Measurements from ENCODE around the gene SWAP70. TPM values are rescaled to one million over a fixed set of nuclear protein-coding genes. Genes with fewer than 3 reads are reported as not detected.
"Not testable (repeated sequence)": the region's sequence is repeated elsewhere in the genome, so short reads cannot be mapped to it uniquely, and the experiment has no call there.

The SWAP70 gene
- total RNA-seq, 1 donor from 2014 or later = 8.4 TPM

- intact Hi-C loops (cut with micrococcal nuclease) = no loop called here
Observed at GRCh38 chr11:9704037-9704436, 40.2 kb downstream of the SWAP70 start.

GRCh38 chr11:9704620-9705019 is 40.7 kb downstream of the SWAP70 start:
- Mint-ChIP-seq H3K27me3 (ENCODE audit: low read depth) (peaks cover 3% of the 10 kb centered on the region), H3K9me3 (no peaks in the 10 kb centered on the region), H3K4me1 (ENCODE audit: low read depth) (peaks cover 14% of the 10 kb centered on the region), H3K27ac (no peak overlapping the region), H3K4me3 (ENCODE audit: low read depth) (no peak overlapping the region), H3K36me3 (ENCODE audit: low read depth) (no peaks in the 10 kb centered on the region)
- intact Hi-C loops (cut with micrococcal nuclease) = no loop called here
- no peak for DNase-seq (ENCODE audit: low spot score)

More at GRCh38 chr11:9704037-9704436, 40.2 kb downstream of the SWAP70 start:
- Mint-ChIP-seq H3K27ac (no peak overlapping the region), H3K27me3 (ENCODE audit: low read depth) (peaks cover 5% of the 10 kb centered on the region), H3K4me1 (ENCODE audit: low read depth) (peaks cover 14% of the 10 kb centered on the region), H3K36me3 (ENCODE audit: low read depth) (no peaks in the 10 kb centered on the region), H3K4me3 (ENCODE audit: low read depth) (no peak overlapping the region), H3K9me3 (no peaks in the 10 kb centered on the region)
- DNase-seq (ENCODE audit: low spot score) = no peak

DNA sequence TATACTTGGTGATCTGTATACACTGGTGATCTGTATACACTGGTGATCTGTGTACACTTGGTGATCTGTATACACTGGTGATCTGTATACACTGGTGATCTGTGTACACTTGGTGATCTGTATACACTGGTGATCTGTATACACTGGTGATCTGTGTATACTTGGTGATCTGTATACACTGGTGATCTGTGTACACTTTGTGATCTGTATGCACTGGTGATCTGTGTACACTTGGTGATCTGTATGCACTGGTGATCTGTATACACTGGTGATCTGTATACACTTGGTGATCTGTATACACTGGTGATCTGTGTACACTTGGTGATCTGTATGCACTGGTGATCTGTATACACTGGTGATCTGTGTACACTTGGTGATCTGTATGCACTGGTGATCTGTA is 41.5 kb downstream of the SWAP70 start:
- H3K27ac Mint-ChIP-seq; H3K4me3 Mint-ChIP-seq (ENCODE audit: low read depth); intact Hi-C loops (cut with micrococcal nuclease); H3K36me3 Mint-ChIP-seq (ENCODE audit: low read depth); DNase-seq (ENCODE audit: low spot score); H3K27me3 Mint-ChIP-seq (ENCODE audit: low read depth); H3K9me3 Mint-ChIP-seq: not testable (repeated sequence)
- H3K4me1 Mint-ChIP-seq (ENCODE audit: low read depth) = peaks cover 14% of the 10 kb centered on the region

DNA sequence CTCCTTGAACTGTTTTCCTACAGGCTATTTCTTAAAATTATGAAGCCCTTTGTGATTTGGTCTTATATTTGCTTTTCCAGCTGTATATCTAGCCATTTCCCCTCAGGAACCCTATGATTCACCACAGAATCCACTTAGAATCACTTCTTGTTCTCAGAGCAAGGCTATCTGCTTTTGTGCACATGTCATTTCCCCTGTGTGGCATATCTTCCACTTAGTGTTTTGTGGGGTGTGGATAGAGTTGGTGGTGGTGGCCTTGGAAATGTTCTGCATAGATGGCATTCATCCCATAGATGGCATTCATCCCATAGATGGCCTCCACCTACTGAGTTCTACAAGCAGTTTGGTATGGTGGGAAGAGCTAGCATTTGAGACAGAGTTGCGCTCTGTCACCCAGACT is 44.7 kb downstream of the SWAP70 start:
- H3K36me3 Mint-ChIP-seq (ENCODE audit: low read depth) = no peaks in the 10 kb centered on the region
- H3K27ac Mint-ChIP-seq = no peak overlapping the region
- peaks cover 3% of the 10 kb centered on the region for H3K27me3 Mint-ChIP-seq (ENCODE audit: low read depth)
- no peaks in the 10 kb centered on the region for H3K9me3 Mint-ChIP-seq
- intact Hi-C loops (cut with micrococcal nuclease) = no loop called here
- no peak for DNase-seq (ENCODE audit: low spot score)
- peaks cover under 1% of the 10 kb centered on the region for H3K4me1 Mint-ChIP-seq (ENCODE audit: low read depth)
- H3K4me3 Mint-ChIP-seq (ENCODE audit: low read depth) = no peak overlapping the region

- Mint-ChIP-seq H3K36me3 (ENCODE audit: low read depth) (peaks cover 5% of the 10 kb centered on the region), H3K27ac (no peak overlapping the region), H3K27me3 (ENCODE audit: low read depth) (peaks cover 3% of the 10 kb centered on the region), H3K4me1 (ENCODE audit: low read depth) (no peaks in the 10 kb centered on the region), H3K9me3 (peaks cover under 1% of the 10 kb centered on the region), H3K4me3 (ENCODE audit: low read depth) (no peak overlapping the region)
- intact Hi-C loops (cut with micrococcal nuclease) = no loop called here
- DNase-seq (ENCODE audit: low spot score) = no peak
Observed at GRCh38 chr11:9710223-9710622, 46.3 kb downstream of the SWAP70 start.

DNA sequence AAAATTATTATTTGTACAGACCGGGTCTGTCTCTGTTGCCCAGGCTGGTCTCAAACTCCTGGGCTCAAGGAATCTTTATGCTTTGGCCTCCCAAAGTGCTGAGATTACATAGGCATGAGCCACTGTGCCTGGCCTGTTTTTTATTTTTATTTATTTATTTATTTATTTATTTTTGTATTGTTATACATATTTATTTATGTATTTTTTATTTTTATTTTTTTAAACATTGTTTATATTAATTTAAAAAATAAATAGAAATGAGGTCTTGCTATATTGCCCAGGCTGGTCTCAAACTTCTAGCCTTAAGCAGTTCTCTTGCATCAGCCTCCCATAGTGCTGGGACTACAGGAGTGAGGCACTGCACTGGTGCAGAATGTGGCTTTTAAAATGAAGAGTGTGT is 47.0 kb downstream of the SWAP70 start:
- Mint-ChIP-seq H3K9me3 (peaks cover 7% of the 10 kb centered on the region), H3K36me3 (ENCODE audit: low read depth) (peaks cover 11% of the 10 kb centered on the region), H3K4me1 (ENCODE audit: low read depth) (no peaks in the 10 kb centered on the region), H3K27me3 (ENCODE audit: low read depth) (peaks cover 3% of the 10 kb centered on the region), H3K4me3 (ENCODE audit: low read depth) (no peak overlapping the region), H3K27ac (no peak overlapping the region)
- DNase-seq (ENCODE audit: low spot score) = no peak
- intact Hi-C loops (cut with micrococcal nuclease) = no loop called here

DNA sequence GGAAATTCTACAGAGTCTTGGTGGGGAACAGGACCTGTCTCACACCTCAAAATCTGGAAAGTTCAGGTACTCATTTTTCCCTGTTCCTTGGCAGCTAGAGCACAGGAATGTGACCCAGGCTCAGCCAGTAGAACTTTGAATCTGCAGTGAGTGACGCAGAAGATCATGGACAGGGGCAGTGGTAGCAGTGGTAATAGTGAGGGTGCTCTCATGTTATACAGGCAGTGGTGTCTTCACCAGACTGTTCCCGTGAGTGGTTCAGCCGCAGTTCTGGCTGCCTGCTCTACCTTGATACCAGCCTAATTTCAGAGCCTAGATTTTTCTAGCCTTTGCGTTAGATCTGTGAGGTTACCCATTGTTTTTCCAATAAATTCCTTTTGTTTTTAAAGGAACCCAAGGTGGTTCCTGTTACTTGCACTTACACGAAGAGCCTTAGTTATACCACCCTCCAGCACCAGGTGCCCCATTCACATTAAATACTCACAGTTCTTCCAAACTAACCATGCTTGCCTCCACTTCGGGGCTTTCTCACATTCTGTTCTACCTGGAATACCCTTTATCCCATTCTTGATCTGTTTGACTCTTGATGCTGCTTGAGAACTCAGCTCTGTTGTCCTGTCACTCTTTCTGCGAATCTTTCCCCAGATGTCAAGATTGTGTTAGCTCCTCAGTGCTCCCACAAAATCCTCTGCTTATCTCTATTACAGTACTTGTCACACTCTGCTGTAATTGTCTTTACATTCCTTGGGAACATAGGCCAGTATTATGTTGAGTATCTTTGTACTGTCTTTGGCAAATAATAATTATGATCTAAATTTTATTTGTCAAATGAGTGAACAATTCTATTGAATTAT is 47.8 kb downstream of the SWAP70 start:
- peaks cover 17% of the 10 kb centered on the region for H3K36me3 Mint-ChIP-seq (ENCODE audit: low read depth)
- H3K9me3 Mint-ChIP-seq = peaks cover 14% of the 10 kb centered on the region
- H3K27me3 Mint-ChIP-seq (ENCODE audit: low read depth) = peaks cover 3% of the 10 kb centered on the region
- H3K4me3 Mint-ChIP-seq (ENCODE audit: low read depth) = no peak overlapping the region
- DNase-seq (ENCODE audit: low spot score) = no peak
- peaks cover 6% of the 10 kb centered on the region for H3K4me1 Mint-ChIP-seq (ENCODE audit: low read depth)
- H3K27ac Mint-ChIP-seq = no peak overlapping the region
- intact Hi-C loops (cut with micrococcal nuclease) = no loop called here

DNA sequence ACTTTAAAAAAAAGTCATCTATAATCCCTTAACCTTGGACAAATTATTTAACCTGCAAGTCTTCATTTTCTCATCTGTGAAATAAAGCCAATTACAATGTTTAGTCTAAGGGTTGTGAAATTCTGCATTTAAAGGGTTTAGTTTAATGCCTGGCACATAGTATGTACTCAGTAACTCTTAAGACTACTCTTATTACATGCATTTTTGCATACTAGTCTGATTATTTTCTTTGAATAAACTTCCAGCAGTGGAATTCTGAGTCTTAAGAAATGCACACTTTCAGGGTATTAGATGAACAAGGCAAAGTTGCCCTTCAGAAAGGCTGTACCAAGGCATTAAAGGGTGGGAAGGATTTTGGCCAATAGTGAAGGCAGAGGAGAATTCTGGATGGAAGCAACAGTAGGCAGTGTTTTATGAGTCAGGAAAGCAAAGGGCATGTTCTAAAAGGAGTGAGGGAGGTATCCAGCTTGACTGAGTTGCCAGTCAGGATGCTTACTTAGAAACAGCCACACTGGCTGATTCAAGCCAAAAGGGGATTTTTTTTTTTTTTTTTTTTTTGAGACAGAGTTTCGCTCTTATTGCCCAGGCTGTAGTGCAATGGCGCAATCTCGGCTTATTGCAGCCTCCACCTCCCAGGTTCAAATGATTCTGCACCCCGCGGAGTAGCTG is 50.5 kb downstream of the SWAP70 start:
- H3K4me3 Mint-ChIP-seq (ENCODE audit: low read depth) = no peak overlapping the region
- H3K36me3 Mint-ChIP-seq (ENCODE audit: low read depth) = peaks cover 18% of the 10 kb centered on the region
- peaks cover 12% of the 10 kb centered on the region for H3K4me1 Mint-ChIP-seq (ENCODE audit: low read depth)
- no peak for DNase-seq (ENCODE audit: low spot score)
- H3K9me3 Mint-ChIP-seq = peaks cover 14% of the 10 kb centered on the region
- intact Hi-C loops (cut with micrococcal nuclease) = no loop called here
- no peaks in the 10 kb centered on the region for H3K27me3 Mint-ChIP-seq (ENCODE audit: low read depth)
- no peak overlapping the region for H3K27ac Mint-ChIP-seq

- no peak overlapping the region for H3K4me3 Mint-ChIP-seq (ENCODE audit: low read depth)
- peaks cover 19% of the 10 kb centered on the region for H3K4me1 Mint-ChIP-seq (ENCODE audit: low read depth)
- H3K27me3 Mint-ChIP-seq (ENCODE audit: low read depth) = no peaks in the 10 kb centered on the region
- no peak for DNase-seq (ENCODE audit: low spot score)
- H3K36me3 Mint-ChIP-seq (ENCODE audit: low read depth) = peaks cover 26% of the 10 kb centered on the region
- intact Hi-C loops (cut with micrococcal nuclease) = no loop called here
- H3K27ac Mint-ChIP-seq = peak overlapping the region; percentile 7
- H3K9me3 Mint-ChIP-seq = peaks cover 19% of the 10 kb centered on the region
Observed at GRCh38 chr11:9716275-9717039, 52.6 kb downstream of the SWAP70 start.

- Mint-ChIP-seq H3K4me1 (ENCODE audit: low read depth) (peaks cover 19% of the 10 kb centered on the region), H3K4me3 (ENCODE audit: low read depth) (no peak overlapping the region), H3K36me3 (ENCODE audit: low read depth) (peaks cover 26% of the 10 kb centered on the region), H3K27ac (peak overlapping the region; percentile 7), H3K9me3 (peaks cover 19% of the 10 kb centered on the region), H3K27me3 (ENCODE audit: low read depth) (no peaks in the 10 kb centered on the region)
- intact Hi-C loops (cut with micrococcal nuclease) = no loop called here
- DNase-seq (ENCODE audit: low spot score) = no peak
Observed at GRCh38 chr11:9717040-9717357, 53.1 kb downstream of the SWAP70 start.

DNA sequence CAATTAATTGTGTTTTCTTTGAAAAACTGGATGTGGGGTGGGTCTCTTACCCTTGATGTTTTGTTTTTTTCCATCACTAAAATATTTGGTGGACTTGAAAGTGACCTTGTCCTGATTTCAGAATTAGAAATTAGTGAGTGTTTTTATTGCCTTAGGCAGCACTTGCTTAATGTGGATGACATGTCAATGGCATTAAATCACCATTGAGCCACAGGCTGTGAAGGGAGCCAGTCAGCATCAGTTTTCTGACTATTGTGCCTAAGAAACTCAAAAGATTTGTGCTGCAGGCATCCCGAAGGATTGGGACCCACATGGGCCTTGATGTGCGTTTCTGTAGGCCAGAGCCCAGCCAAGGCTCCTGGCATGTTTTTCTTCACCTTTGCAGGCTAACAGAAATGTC is 53.8 kb downstream of the SWAP70 start:
- DNase-seq (ENCODE audit: low spot score) = no peak
- H3K27ac Mint-ChIP-seq = no peak overlapping the region
- H3K36me3 Mint-ChIP-seq (ENCODE audit: low read depth) = peaks cover 26% of the 10 kb centered on the region
- no peak overlapping the region for H3K4me3 Mint-ChIP-seq (ENCODE audit: low read depth)
- H3K9me3 Mint-ChIP-seq = peaks cover 19% of the 10 kb centered on the region
- no peaks in the 10 kb centered on the region for H3K27me3 Mint-ChIP-seq (ENCODE audit: low read depth)
- H3K4me1 Mint-ChIP-seq (ENCODE audit: low read depth) = peaks cover 19% of the 10 kb centered on the region
- intact Hi-C loops (cut with micrococcal nuclease) = no loop called here

DNA sequence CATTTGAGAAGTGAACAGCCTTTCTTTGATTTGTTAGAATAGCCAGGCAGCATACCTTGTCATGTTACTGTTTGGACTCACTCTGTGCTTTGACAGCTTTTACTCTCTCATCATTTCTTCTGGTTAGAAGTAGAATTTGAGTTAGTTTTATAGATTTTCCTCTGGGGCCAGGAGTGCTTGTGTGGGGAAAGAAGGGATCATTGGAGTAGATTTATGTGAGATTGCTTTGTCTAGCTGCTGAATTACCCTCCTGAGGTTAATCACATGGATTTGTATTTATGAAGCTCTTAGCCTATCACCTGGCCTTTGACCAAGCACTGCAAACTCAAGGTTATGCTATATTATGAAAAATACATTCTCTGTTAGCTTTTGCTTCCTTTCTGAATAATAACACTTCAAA is 54.3 kb downstream of the SWAP70 start:
- H3K36me3 Mint-ChIP-seq (ENCODE audit: low read depth) = peaks cover 26% of the 10 kb centered on the region
- no peaks in the 10 kb centered on the region for H3K27me3 Mint-ChIP-seq (ENCODE audit: low read depth)
- intact Hi-C loops (cut with micrococcal nuclease) = no loop called here
- H3K9me3 Mint-ChIP-seq = peaks cover 19% of the 10 kb centered on the region
- no peak for DNase-seq (ENCODE audit: low spot score)
- no peak overlapping the region for H3K27ac Mint-ChIP-seq
- no peak overlapping the region for H3K4me3 Mint-ChIP-seq (ENCODE audit: low read depth)
- H3K4me1 Mint-ChIP-seq (ENCODE audit: low read depth) = peaks cover 19% of the 10 kb centered on the region

Measured in activated T-helper 2 cell treated with anti-CD3 and anti-CD28 coated beads, Interferon-gamma antibody, Interleukin-2, Interleukin-4, amounts not matched to agents 10 μg/mL and 5 μg/mL and 100 μg/mL, durations not matched to agents 14 hours and 24 hours and 36 hours (primary cell).